ENCODE data around the gene MRPL44.

- TF ChIP-seq, protein P1, sequence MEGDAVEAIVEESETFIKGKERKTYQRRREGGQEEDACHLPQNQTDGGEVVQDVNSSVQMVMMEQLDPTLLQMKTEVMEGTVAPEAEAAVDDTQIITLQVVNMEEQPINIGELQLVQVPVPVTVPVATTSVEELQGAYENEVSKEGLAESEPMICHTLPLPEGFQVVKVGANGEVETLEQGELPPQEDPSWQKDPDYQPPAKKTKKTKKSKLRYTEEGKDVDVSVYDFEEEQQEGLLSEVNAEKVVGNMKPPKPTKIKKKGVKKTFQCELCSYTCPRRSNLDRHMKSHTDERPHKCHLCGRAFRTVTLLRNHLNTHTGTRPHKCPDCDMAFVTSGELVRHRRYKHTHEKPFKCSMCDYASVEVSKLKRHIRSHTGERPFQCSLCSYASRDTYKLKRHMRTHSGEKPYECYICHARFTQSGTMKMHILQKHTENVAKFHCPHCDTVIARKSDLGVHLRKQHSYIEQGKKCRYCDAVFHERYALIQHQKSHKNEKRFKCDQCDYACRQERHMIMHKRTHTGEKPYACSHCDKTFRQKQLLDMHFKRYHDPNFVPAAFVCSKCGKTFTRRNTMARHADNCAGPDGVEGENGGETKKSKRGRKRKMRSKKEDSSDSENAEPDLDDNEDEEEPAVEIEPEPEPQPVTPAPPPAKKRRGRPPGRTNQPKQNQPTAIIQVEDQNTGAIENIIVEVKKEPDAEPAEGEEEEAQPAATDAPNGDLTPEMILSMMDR (IDR thresholded peaks at IDR 0.05; ENCODE audit: low read length): no peak
- TF ChIP-seq EZH2 (IDR thresholded peaks at IDR 0.05; ENCODE audit: borderline replicate concordance, low read length): no peak
Measured at GRCh38 chr2:224008702-224009261, 51.5 kb downstream of the MRPL44 start.

Measured in OCI-LY1 (cell line).